SK-N-SH (cell line): ENCODE measurements around the gene RPL19.

ENCODE experiments used
- EP300 ChIP-seq, 2 experiments: IDR thresholded peaks; 2 replicates each; pipeline versions ENCODE4 v1.4.0 to v1.6.1; 2012; ENCODE audit warnings: borderline replicate concordance in 1 of 2, low read depth in 1 of 2, low read length in 1 of 2
- EZH2phosphoT487 ChIP-seq: fragments of 200-600 bp; sonication (generic); IDR thresholded peaks from 2 replicates; pipeline ENCODE4 v1.6.1; 2017; ENCODE audit warnings: low read depth, mixed run types, mild to moderate bottlenecking, antibody characterized with exemption, moderate library complexity, borderline replicate concordance
- POLR2AphosphoS5 ChIP-seq: IDR thresholded peaks from 2 replicates; pipeline ENCODE4 v1.6.1; 2012; ENCODE audit warnings: low read depth, low read length
- RCOR1 ChIP-seq: fragments of 150-350 bp; IDR thresholded peaks from 2 replicates; pipeline ENCODE4 v1.6.1; 2017; ENCODE audit warnings: antibody characterized with exemption, low read length
- YY1 ChIP-seq: IDR thresholded peaks from 2 replicates; pipeline ENCODE4 v1.4.0; 2012; ENCODE audit warnings: low read depth, mild to moderate bottlenecking
- TF ChIP-seq, protein P1 (sequence below): fragments of 200-600 bp; sonication (generic); IDR thresholded peaks from 2 replicates; pipeline ENCODE4 v1.6.1; 2017; ENCODE audit warnings: antibody characterized with exemption, mild to moderate bottlenecking, moderate library complexity
- TF ChIP-seq, protein P2 (sequence below): fragments of 150-350 bp; IDR thresholded peaks from 2 replicates; pipeline ENCODE4 v1.6.1; 2017; ENCODE audit warnings: antibody characterized with exemption, low read length, low read depth, borderline replicate concordance

GRCh38 chr17:39236450-39236927 is 36.4 kb downstream of the RPL19 start:
- TF ChIP-seq, protein P1, sequence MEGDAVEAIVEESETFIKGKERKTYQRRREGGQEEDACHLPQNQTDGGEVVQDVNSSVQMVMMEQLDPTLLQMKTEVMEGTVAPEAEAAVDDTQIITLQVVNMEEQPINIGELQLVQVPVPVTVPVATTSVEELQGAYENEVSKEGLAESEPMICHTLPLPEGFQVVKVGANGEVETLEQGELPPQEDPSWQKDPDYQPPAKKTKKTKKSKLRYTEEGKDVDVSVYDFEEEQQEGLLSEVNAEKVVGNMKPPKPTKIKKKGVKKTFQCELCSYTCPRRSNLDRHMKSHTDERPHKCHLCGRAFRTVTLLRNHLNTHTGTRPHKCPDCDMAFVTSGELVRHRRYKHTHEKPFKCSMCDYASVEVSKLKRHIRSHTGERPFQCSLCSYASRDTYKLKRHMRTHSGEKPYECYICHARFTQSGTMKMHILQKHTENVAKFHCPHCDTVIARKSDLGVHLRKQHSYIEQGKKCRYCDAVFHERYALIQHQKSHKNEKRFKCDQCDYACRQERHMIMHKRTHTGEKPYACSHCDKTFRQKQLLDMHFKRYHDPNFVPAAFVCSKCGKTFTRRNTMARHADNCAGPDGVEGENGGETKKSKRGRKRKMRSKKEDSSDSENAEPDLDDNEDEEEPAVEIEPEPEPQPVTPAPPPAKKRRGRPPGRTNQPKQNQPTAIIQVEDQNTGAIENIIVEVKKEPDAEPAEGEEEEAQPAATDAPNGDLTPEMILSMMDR: no peak
- TF ChIP-seq POLR2AphosphoS5: no peak
- TF ChIP-seq RCOR1: no peak
- TF ChIP-seq, protein P2, sequence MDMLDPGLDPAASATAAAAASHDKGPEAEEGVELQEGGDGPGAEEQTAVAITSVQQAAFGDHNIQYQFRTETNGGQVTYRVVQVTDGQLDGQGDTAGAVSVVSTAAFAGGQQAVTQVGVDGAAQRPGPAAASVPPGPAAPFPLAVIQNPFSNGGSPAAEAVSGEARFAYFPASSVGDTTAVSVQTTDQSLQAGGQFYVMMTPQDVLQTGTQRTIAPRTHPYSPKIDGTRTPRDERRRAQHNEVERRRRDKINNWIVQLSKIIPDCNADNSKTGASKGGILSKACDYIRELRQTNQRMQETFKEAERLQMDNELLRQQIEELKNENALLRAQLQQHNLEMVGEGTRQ: no peak
- no peak for TF ChIP-seq EP300 (IDR thresholded peaks at IDR 0.05; ENCODE audit: borderline replicate concordance in 1 of 2, low read depth in 1 of 2, low read length in 1 of 2)
- no peak for TF ChIP-seq YY1
- no peak for TF ChIP-seq EZH2phosphoT487
